K562 (cell line): ENCODE measurements around the gene DCAF7.

ENCODE experiments used
- ATF7 ChIP-seq: fragments of 450-650 bp; IDR thresholded peaks from 2 replicates; pipeline ENCODE4 v1.7.1; 2014; ENCODE audit warnings: mild to moderate bottlenecking, moderate library complexity
- CEBPB ChIP-seq: fragments of 450-650 bp; IDR thresholded peaks from 2 replicates; pipeline ENCODE4 v1.6.1; 2016; ENCODE audit warnings: missing genetic modification characterization, missing compliant biosample characterization
- RFX5 ChIP-seq: IDR thresholded peaks from 2 replicates; pipeline ENCODE4 v1.6.1; 2011; ENCODE audit warnings: low read depth, mild to moderate bottlenecking, improper control_type of control experiment, low read length
- SMC3 ChIP-seq: conservative IDR thresholded peaks from 2 replicates; pipeline ENCODE4 v1.6.1; 2011; ENCODE audit warnings: low read depth, low read length, improper control_type of control experiment; ENCODE audit not compliant: insufficient read depth
- SRSF3 ChIP-seq: fragments of 200-400 bp; formaldehyde crosslinking; IDR thresholded peaks from 2 replicates; pipeline ENCODE4 v1.6.1; 2016; ENCODE audit warnings: mild to moderate bottlenecking, low read length, moderate library complexity; ENCODE audit not compliant: insufficient read depth
- ZBED1 ChIP-seq: IDR thresholded peaks from 2 replicates; pipeline ENCODE4 v1.6.1; 2014

GRCh38 chr17:63537001-63537400 lies 13.3 kb upstream of the DCAF7 start:
- TF ChIP-seq SMC3 (no peak), SRSF3 (no peak), RFX5 (no peak), CEBPB (tag) (no peak), ATF7 (no peak), ZBED1 (no peak)
